Aorta (tissue), 5 donors: Measurements from ENCODE around the gene KIF26B. TPM values are rescaled to one million over a fixed set of nuclear protein-coding genes. Genes with fewer than 3 reads are reported as not detected.
"Not testable (repeated sequence)": the region's sequence is repeated elsewhere in the genome, so short reads cannot be mapped to it uniquely, and the experiment has no call there.

ENCODE experiments used
- ATAC-seq: fragments of 200-7000 bp; cut with Tn5 transposase; one replicate; pipeline ENCODE4 v1.9.1; 2022; ENCODE audit warnings: moderate library complexity; ENCODE audit not compliant: low FRiP score
- DNase-seq, 2 donors: peaks; one replicate each; pipeline ENCODE4 v3.0.0-alpha.2; 2020
- H3K27ac ChIP-seq, 2 donors: one replicate each; pipeline ENCODE4 v1.5.1; 2013; ENCODE audit warnings: low read length in 2 of 2, mild to moderate bottlenecking in 2 of 2, moderate library complexity in 2 of 2, control low read depth in 1 of 2, inconsistent platforms in 1 of 2, low read depth in 1 of 2
- H3K27me3 ChIP-seq, 2 donors: one replicate each; pipeline ENCODE4 v1.6.1; 2013; ENCODE audit warnings: control low read depth in 1 of 2, low read length in 1 of 2, mild to moderate bottlenecking in 1 of 2, moderate library complexity in 1 of 2; ENCODE audit not compliant: insufficient read depth in 2 of 2, control insufficient read depth in 1 of 2
- H3K36me3 ChIP-seq, 2 donors: one replicate each; pipeline ENCODE4 v1.6.1; 2013; ENCODE audit warnings: control low read depth in 1 of 2, low read length in 1 of 2, mild to moderate bottlenecking in 1 of 2; ENCODE audit not compliant: insufficient read depth in 2 of 2, control insufficient read depth in 1 of 2
- H3K4me1 ChIP-seq, 2 donors: one replicate each; pipeline ENCODE4 v1.6.1; 2013; ENCODE audit warnings: low read length in 2 of 2, control low read depth in 1 of 2, mild to moderate bottlenecking in 1 of 2, moderate library complexity in 1 of 2; ENCODE audit not compliant: insufficient read depth in 2 of 2, control insufficient read depth in 1 of 2
- H3K4me3 ChIP-seq, 2 donors: one replicate each; pipeline ENCODE4 v1.5.1; 2013; ENCODE audit warnings: low read length in 2 of 2, control low read depth in 1 of 2, mild to moderate bottlenecking in 1 of 2
- H3K9me3 ChIP-seq: one replicate; pipeline ENCODE4 v1.6.1; 2013; ENCODE audit warnings: mild to moderate bottlenecking, low read length; ENCODE audit not compliant: control insufficient read depth
- WGBS, 2 donors: extraction: QIAGEN DNeasy Blood & Tissue Kit; methylation state at CpG; one replicate each; pipeline ENCODE4 v1.1.7; 2013; 5-methylcytosine and 5-hydroxymethylcytosine counted together
- intact Hi-C, 2 donors: fragments of 100-400 bp; cut with DNase I; formaldehyde crosslinking; loops; one replicate each; pipeline versions ENCODE4 v1.14.2 to v1.15.0; 2022
- polyA plus RNA-seq, 2 donors: library from polyadenylated mRNA; stranded (reverse); fragments of 200-250 nt; gene quantifications; one replicate each; pipeline ENCODE4 v1.2.3, GENCODE V29; 2013
- total RNA-seq, 2 donors: library from RNA; stranded (reverse); fragmentation: NEBNext Ultra II Directional; extraction: Animal tissue kit (Norgen Biotek cat#: 25700); gene quantifications; one replicate each; pipeline ENCODE4 v1.2.1, GENCODE V29; 2021
- donor health status: healthy with polysubstance abuse.
- donor health status: Bipolar disorder and iron deficiency.
- donor health status: DM: no; HTN: no; CAD: no.
- donor health status: DM: no; HTN: no; CAD: no.
- donor health status: DM: yes; HTN: yes; CAD: no.

KIF26B gene
- total and polyA plus RNA-seq, 4 donors: under 0.01 to 0.58 (median 0.30) TPM

DNA sequence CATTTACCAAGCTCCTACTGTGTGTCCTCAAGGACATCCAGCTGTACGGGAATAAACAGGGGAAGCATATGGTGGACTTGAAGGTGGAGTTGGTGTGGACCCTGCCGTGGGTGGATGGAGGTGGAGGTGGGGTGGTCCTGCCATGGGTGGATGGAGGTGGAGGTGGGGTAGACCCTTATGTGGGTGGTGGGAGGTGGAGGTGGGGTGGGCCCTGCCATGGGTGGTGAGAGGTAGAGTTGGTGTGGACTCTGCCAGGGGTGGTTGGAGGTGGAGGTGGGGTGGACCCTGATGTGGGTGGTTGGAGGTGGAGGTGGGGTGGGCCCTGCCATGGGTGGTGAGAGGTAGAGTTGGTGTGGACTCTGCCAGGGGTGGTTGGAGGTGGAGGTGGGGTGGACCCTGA lies 169.0 kb downstream of the KIF26B start:
- intact Hi-C loops, H3K4me1 ChIP-seq, H3K27ac ChIP-seq, DNase-seq, ATAC-seq, H3K27me3 ChIP-seq, H3K36me3 ChIP-seq, H3K4me3 ChIP-seq, H3K9me3 ChIP-seq: not testable (repeated sequence)
- WGBS, 2 donors: 94% methylated on average over 2 of the region's 2 CpGs

DNA sequence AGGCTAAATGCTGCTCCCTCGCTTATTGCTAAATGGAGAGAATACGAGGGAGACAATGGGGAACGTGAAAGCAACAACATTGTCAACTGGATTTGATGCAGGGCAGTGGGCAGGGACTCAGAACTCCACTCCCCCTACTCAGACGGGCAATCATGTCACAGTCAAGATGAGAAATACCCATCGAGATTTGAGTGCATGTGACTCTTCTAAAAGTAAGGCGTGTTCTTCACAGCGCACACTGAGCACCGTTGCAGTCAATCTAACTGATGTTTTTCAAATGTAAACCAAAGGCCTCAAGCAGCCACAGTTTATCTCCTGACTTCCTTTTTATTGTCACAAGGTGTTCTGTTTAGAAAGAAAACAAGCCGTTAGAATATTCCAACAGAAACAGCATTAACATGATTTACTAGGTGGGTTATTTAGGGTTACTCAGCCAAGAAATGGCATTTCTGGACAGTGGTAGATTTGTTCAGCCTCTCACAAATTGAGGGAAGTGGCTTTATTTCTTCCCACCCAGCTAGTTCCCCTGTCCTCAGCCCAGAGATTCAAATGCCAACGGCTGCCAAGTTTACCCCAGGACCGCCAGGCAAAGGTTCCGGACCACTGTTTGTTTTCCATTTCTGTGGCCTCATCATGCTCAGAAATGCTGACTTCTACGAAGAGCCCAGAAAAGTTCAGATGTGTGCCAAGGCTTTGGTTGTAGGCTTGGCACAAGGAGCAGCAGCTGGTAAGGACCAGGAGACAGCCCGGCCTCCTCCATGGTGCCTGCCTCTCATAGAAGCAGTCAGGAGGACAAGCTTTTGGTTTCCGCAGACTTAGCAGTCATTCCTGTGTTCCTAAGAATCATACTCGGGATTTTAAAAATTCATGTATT lies 171.4 kb downstream of the KIF26B start:
- 57 to 66% methylated on average over 16 of the region's 16 CpGs for WGBS, 2 donors
- no peak overlapping the region for H3K4me3 ChIP-seq
- H3K27ac ChIP-seq: no peak overlapping the region
- no peaks in the 10 kb centered on the region for H3K4me1 ChIP-seq
- ATAC-seq (no peak), DNase-seq (no peak)
- H3K27me3 ChIP-seq: no peaks in the 10 kb centered on the region
- no peaks in the 10 kb centered on the region for H3K36me3 ChIP-seq
- no peaks in the 10 kb centered on the region for H3K9me3 ChIP-seq
- intact Hi-C loops: no loop called here

DNA sequence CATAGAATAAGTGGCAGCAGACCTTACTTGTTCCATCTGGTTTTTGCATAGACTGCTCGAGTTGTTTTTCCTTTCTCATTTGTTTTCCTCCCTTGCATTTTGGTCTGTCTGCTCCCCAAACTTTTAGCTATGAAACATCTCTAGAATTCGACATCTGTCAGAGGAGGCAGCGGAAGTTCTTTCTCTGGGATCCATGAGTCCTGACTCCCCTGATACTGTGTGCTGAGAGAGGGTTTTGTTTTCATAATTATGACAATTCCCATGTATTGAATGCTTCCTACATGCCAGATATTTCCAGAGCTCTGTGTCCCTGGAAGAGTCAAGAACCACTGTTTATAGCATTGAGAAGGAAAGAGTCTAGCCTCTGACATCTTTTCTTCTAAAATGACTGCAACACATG lies 172.6 kb downstream of the KIF26B start:
- Histone ChIP-seq H3K4me3 (no peak overlapping the region), H3K27ac (no peak overlapping the region), H3K9me3 (no peaks in the 10 kb centered on the region), H3K27me3 (no peaks in the 10 kb centered on the region), H3K36me3 (no peaks in the 10 kb centered on the region), H3K4me1 (no peaks in the 10 kb centered on the region)
- DNase-seq: no peak
- ATAC-seq: no peak
- WGBS, 2 donors: 37 to 52% methylated on average over 3 of the region's 3 CpGs
- intact Hi-C loops: no loop called here

DNA sequence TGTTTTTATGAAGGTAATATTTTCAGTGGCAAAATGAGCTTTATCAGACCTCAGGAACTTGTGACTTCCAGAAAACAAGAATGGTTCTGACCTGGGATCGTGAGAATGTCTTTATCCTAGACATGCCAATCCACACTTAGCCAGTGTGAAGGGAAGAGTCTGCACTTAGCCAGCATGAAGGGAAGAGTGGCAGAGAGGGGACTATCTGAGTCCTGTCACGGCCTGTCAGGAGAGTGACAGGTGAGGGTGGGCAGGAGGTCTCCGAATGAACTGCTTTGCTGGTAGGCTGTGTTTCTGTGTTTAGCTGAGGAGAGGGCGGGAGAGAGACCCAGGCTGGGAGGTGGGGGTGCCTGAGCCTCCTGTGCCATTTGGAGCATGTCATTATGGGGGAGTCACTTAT lies 173.1 kb downstream of the KIF26B start:
- H3K4me3 ChIP-seq: no peak overlapping the region
- intact Hi-C loops: no loop called here
- H3K9me3 ChIP-seq: no peaks in the 10 kb centered on the region
- ATAC-seq (no peak), DNase-seq (no peak)
- H3K36me3 ChIP-seq: no peaks in the 10 kb centered on the region
- H3K27ac ChIP-seq: no peak overlapping the region
- WGBS, 2 donors: 80 to 82% methylated on average over 4 of the region's 4 CpGs
- H3K4me1 ChIP-seq: no peaks in the 10 kb centered on the region
- no peaks in the 10 kb centered on the region for H3K27me3 ChIP-seq

DNA sequence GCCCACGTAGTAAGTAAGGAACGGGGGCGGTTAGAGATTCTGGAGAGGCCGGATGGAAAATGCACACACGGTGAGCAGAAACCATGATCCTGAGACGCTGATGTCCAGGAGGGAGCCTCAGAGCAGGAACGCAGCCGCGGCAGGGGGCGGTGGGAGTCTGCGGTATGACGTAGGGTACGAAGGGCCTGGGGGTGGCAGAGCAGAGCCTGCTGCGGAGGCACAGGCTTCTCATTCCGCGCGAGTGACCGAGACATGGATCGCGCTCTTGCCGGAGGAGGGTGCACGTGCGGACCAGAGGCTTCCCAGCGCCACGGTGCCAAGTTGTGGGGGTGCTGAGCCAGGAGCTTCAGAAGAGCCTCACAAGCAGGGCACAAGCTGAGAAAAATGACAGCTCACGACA lies 176.2 kb downstream of the KIF26B start:
- Histone ChIP-seq H3K9me3 (no peaks in the 10 kb centered on the region), H3K27ac (no peak overlapping the region), H3K27me3 (no peaks in the 10 kb centered on the region), H3K36me3 (no peaks in the 10 kb centered on the region), H3K4me1 (no peaks in the 10 kb centered on the region), H3K4me3 (no peak overlapping the region)
- 92 to 93% methylated on average over 26 of the region's 26 CpGs for WGBS, 2 donors
- DNase-seq: no peak
- no peak for ATAC-seq
- intact Hi-C loops: no loop called here

DNA sequence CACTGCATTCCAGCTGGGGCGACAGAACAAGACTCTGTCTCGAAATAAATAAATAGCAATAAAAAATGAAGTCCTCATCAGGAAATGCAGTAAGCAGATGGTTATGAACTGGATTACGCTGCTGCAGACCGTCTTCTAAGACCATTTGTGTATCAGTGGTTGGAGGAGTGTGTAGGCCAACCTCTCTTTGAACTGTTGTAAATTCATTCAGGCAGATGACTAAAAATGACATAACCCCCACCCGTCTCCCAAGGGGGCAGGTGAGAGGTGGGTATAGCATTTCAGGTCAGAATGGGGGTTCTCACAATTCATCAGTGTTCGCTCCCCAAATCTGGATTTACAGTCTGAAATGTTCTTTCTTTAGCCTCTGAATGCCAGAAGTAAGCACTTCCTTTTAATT lies 177.3 kb downstream of the KIF26B start:
- intact Hi-C loops: no loop called here
- DNase-seq (no peak), ATAC-seq (no peak)
- H3K9me3 ChIP-seq: no peaks in the 10 kb centered on the region
- H3K27ac ChIP-seq: no peak overlapping the region
- no peaks in the 10 kb centered on the region for H3K36me3 ChIP-seq
- no peaks in the 10 kb centered on the region for H3K27me3 ChIP-seq
- H3K4me3 ChIP-seq: no peak overlapping the region
- H3K4me1 ChIP-seq: no peaks in the 10 kb centered on the region
- 87 to 94% methylated on average over 6 of the region's 6 CpGs for WGBS, 2 donors

DNA sequence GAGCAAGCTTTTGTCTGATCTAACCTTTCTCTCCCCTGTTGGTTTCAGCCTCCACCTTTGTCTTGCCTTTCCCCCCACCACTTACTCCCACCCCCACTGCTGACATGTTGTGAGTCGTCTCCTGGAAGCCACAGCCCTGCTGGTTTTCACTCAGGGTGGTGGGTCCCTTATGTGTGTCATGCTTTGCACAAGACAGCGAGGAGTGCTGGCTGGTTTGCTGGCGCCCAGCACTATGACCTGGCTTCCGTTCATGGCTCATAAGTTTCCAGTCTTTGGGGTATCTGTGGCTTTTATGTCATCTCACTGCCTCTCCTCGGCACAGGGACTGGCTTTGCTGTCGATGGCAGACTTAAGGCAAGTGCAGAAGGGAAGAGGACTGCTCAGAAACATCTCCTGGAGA lies 177.7 kb downstream of the KIF26B start:
- H3K4me1 ChIP-seq: no peaks in the 10 kb centered on the region
- DNase-seq (no peak), ATAC-seq (no peak)
- no peak overlapping the region for H3K27ac ChIP-seq
- H3K9me3 ChIP-seq: no peaks in the 10 kb centered on the region
- intact Hi-C loops: no loop called here
- WGBS, 2 donors: 62 to 78% methylated on average over 6 of the region's 6 CpGs
- H3K27me3 ChIP-seq: no peaks in the 10 kb centered on the region
- H3K4me3 ChIP-seq: no peak overlapping the region
- no peaks in the 10 kb centered on the region for H3K36me3 ChIP-seq

DNA sequence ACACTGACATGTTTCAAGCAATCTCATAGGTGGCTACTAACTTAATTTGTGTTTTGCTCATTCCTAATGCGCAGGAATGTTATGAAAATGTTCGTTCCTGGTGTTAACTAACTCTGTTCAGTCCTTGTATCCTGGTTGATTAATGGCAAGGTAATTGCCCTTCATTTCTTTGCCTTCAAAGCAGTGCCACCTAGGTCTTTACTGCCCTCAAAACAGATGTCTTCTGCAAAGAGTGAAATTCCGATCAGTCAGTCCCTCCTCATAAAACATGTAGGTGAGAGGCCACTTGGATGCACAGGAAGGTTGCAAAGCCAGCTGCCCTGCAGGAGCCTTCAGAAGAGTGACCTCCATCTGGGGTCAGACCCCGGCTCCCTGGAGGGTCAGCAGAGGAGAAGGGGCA lies 179.4 kb downstream of the KIF26B start:
- no peak for DNase-seq
- Histone ChIP-seq H3K4me3 (no peak overlapping the region), H3K27me3 (no peaks in the 10 kb centered on the region), H3K4me1 (no peaks in the 10 kb centered on the region), H3K9me3 (no peaks in the 10 kb centered on the region), H3K27ac (no peak overlapping the region), H3K36me3 (no peaks in the 10 kb centered on the region)
- 50 to 63% methylated on average over 4 of the region's 4 CpGs for WGBS, 2 donors
- no peak for ATAC-seq
- intact Hi-C loops: no loop called here

DNA sequence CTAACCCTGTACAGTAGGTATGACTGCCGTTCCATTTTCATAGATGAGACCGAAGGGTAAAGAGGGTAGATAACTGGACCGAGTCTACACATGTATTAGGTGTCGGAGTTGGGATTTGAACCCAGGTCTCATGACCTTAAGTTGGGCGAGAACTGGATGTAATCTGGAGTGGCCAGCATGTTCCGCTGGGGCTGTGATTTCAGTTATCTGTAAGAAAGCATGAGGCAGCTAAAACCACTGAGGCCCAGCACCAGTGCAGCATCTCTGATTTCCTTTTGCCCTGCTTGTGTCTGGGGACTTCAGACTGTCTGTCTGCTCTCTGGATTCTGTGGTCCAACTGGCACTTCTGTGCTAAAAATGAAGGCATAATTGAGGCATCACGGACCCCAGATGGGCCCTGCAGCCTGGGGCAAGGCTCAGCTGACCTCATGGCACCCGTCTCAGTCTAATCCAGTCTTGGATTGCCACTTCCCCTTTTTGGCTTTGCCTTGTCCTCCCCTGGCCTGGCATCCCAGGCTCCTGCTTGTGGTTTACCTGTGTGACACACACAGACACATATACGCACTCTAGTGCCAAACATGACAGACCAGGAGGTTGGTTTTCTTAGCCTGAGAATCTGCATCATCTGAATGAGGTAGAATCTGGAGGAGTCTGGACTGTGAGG lies 180.2 kb downstream of the KIF26B start:
- no peak for ATAC-seq
- no peaks in the 10 kb centered on the region for H3K27me3 ChIP-seq
- DNase-seq: no peak

More for the DNA sequence above, 180.2 kb downstream of the KIF26B start:
- 89 to 91% methylated on average over 9 of the region's 9 CpGs for WGBS, 2 donors
- no peaks in the 10 kb centered on the region for H3K9me3 ChIP-seq
- H3K36me3 ChIP-seq: no peaks in the 10 kb centered on the region
- H3K4me3 ChIP-seq: no peak overlapping the region
- H3K27ac ChIP-seq: no peak overlapping the region
- no peaks in the 10 kb centered on the region for H3K4me1 ChIP-seq
- intact Hi-C loops: no loop called here
